B cell (primary cell): Measurements from ENCODE around the gene TIMP2.

Experiments
- CTCF ChIP-seq: fragments of 200-600 bp; IDR thresholded peaks from one replicate; pipeline ENCODE4 v1.8.0; 2022; ENCODE audit warnings: antibody characterized with exemption, mild to moderate bottlenecking
- EZH2 ChIP-seq: IDR thresholded peaks from 2 replicates; pipeline ENCODE4 v1.6.1; 2012; ENCODE audit warnings: borderline replicate concordance, low read depth, mild to moderate bottlenecking, moderate library complexity, low read length; ENCODE audit not compliant: insufficient read depth, poor library complexity, severe bottlenecking

- TF ChIP-seq CTCF, result no peak
- TF ChIP-seq EZH2, result no peak
Measured at GRCh38 chr17:78875363-78876093, 49.7 kb downstream of the TIMP2 start.
